Measurements from ENCODE around the gene KAZALD1. TPM values are rescaled to one million over a fixed set of nuclear protein-coding genes. Genes with fewer than 3 reads are reported as not detected.

KAZALD1 gene
- total RNA-seq, 1 donor from 2014 or later, result 8.1 TPM

DNA sequence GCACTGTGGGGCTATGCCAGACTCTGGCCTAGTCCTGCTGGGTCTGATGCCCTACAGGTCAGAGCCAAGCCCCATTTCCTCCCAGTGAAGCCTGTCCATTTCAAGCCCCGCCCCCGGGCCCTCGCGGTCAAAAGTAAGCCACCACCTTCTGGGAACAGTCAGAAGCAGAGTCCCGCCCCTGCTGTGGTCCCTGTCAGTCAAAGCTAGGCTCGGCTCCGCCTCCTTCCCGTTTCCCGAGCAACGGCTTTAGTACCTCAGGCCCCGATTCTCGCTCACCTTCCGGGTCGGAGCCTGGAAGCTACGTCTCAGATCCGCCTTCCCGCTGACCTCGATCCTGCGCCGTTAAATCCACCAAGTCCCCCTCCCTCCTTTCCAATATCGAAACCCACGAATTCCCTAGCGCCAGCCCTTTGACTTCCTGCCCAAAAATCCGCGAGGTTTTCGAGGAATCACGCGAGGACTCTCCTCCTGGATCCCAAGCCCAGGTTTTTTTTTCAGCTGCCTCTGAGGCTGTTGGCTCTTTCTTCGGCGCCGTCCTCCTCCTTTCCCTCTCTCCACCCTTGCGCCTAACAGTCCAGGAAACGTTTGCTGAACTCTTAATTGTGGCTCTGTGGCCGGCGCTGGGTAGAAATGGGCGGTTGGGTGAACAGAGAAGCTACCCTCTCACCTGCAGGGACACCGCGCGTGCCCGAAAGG lies 19.0 kb upstream of the KAZALD1 start:
- FAIRE-seq (peak; percentile 13), DNase-seq (ENCODE audit: low read depth) (peak; percentile 90)
- H3K9ac ChIP-seq (ENCODE audit: low read length), result peak overlapping the region; percentile 90
- peaks cover 32% of the 10 kb centered on the region for H4K20me1 ChIP-seq (ENCODE audit: insufficient read depth, low read length)
- peaks cover 21% of the 10 kb centered on the region for H3K36me3 ChIP-seq (ENCODE audit: insufficient read depth, low read length)
- Mint-ChIP-seq H3K4me3 (ENCODE audit: unreplicated experiment) (peak overlapping the region; percentile 87), H3K27me3 (ENCODE audit: low read depth, unreplicated experiment) (peaks cover 19% of the 10 kb centered on the region), H3K36me3 (ENCODE audit: low read depth, unreplicated experiment) (peaks cover 16% of the 10 kb centered on the region), H3K4me1 (ENCODE audit: low read depth, unreplicated experiment) (peaks cover 16% of the 10 kb centered on the region), H3K9me3 (ENCODE audit: unreplicated experiment) (no peaks in the 10 kb centered on the region), H3K27ac (ENCODE audit: unreplicated experiment) (peak overlapping the region; percentile 99)
- H3K27ac ChIP-seq (ENCODE audit: low read depth, low read length), result peak overlapping the region; percentile 91
- H2AFZ ChIP-seq (ENCODE audit: low read depth, low read length), result peak overlapping the region; percentile 92
- H3K4me3 ChIP-seq (ENCODE audit: insufficient read depth, low read depth, low read length), result peak overlapping the region; percentile 72
- no peaks in the 10 kb centered on the region for H3K79me2 ChIP-seq (ENCODE audit: insufficient read depth, low read length)
- no peaks in the 10 kb centered on the region for H3K9me3 ChIP-seq (ENCODE audit: insufficient read depth, low read depth, low read length)
- no peaks in the 10 kb centered on the region for H3K27me3 ChIP-seq (ENCODE audit: insufficient read depth, low read length)
- TF ChIP-seq EZH2 (IDR thresholded peaks at IDR 0.05; ENCODE audit: insufficient read depth, low read length), result no peak
- TF ChIP-seq, protein P1, sequence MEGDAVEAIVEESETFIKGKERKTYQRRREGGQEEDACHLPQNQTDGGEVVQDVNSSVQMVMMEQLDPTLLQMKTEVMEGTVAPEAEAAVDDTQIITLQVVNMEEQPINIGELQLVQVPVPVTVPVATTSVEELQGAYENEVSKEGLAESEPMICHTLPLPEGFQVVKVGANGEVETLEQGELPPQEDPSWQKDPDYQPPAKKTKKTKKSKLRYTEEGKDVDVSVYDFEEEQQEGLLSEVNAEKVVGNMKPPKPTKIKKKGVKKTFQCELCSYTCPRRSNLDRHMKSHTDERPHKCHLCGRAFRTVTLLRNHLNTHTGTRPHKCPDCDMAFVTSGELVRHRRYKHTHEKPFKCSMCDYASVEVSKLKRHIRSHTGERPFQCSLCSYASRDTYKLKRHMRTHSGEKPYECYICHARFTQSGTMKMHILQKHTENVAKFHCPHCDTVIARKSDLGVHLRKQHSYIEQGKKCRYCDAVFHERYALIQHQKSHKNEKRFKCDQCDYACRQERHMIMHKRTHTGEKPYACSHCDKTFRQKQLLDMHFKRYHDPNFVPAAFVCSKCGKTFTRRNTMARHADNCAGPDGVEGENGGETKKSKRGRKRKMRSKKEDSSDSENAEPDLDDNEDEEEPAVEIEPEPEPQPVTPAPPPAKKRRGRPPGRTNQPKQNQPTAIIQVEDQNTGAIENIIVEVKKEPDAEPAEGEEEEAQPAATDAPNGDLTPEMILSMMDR (IDR thresholded peaks at IDR 0.05; ENCODE audit: insufficient read depth, low read depth, low read length), result no peak
- peaks cover 28% of the 10 kb centered on the region for H3K4me1 ChIP-seq (ENCODE audit: insufficient read depth, low read length)
- H3K4me2 ChIP-seq (ENCODE audit: low read length), result peak overlapping the region; percentile 90

DNA sequence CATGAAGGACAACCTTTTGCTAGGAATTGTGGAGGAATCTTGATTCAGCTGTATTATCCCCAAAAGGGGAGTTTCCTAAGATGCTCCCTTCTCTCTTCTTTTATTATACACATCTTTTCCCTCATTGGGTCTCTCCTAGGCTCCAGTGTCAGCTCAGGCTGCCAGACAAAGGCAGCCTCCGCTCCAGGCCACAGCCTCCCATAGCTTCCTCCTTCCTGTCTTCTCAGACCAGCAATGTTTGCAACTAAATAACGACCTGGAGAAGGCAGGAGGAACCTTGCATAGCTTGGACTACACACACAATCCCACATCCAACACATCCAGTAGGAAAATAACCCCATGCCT lies 18.5 kb upstream of the KAZALD1 start:
- Histone ChIP-seq H3K9me3 (ENCODE audit: insufficient read depth, low read depth, low read length) (no peaks in the 10 kb centered on the region), H3K9ac (ENCODE audit: low read length) (peak overlapping the region; percentile 90), H3K4me3 (ENCODE audit: insufficient read depth, low read depth, low read length) (peak overlapping the region; percentile 72), H3K27me3 (ENCODE audit: insufficient read depth, low read length) (peaks cover 2% of the 10 kb centered on the region), H3K4me2 (ENCODE audit: low read length) (peak overlapping the region; percentile 90), H3K4me1 (ENCODE audit: insufficient read depth, low read length) (peaks cover 33% of the 10 kb centered on the region), H3K36me3 (ENCODE audit: insufficient read depth, low read length) (peaks cover 16% of the 10 kb centered on the region), H3K27ac (ENCODE audit: low read depth, low read length) (peak overlapping the region; percentile 91), H3K79me2 (ENCODE audit: insufficient read depth, low read length) (no peaks in the 10 kb centered on the region), H2AFZ (ENCODE audit: low read depth, low read length) (peak overlapping the region; percentile 92), H4K20me1 (ENCODE audit: insufficient read depth, low read length) (peaks cover 26% of the 10 kb centered on the region)
- H3K4me1 Mint-ChIP-seq (ENCODE audit: low read depth, unreplicated experiment), result peaks cover 16% of the 10 kb centered on the region
- no peaks in the 10 kb centered on the region for H3K9me3 Mint-ChIP-seq (ENCODE audit: unreplicated experiment)
- no peak for FAIRE-seq
- H3K27ac Mint-ChIP-seq (ENCODE audit: unreplicated experiment), result peak overlapping the region; percentile 99
- peaks cover 11% of the 10 kb centered on the region for H3K36me3 Mint-ChIP-seq (ENCODE audit: low read depth, unreplicated experiment)
- H3K4me3 Mint-ChIP-seq (ENCODE audit: unreplicated experiment), result peak overlapping the region; percentile 87
- DNase-seq (ENCODE audit: low read depth), result no peak
- H3K27me3 Mint-ChIP-seq (ENCODE audit: low read depth, unreplicated experiment), result peaks cover 24% of the 10 kb centered on the region
- no peak for TF ChIP-seq EZH2 (IDR thresholded peaks at IDR 0.05; ENCODE audit: insufficient read depth, low read length)
- TF ChIP-seq, protein P1 (IDR thresholded peaks at IDR 0.05; ENCODE audit: insufficient read depth, low read depth, low read length), result no peak

- H4K20me1 ChIP-seq (ENCODE audit: insufficient read depth, low read length), result peaks cover 20% of the 10 kb centered on the region
- H3K4me3 Mint-ChIP-seq (ENCODE audit: unreplicated experiment), result no peak overlapping the region
- H3K36me3 ChIP-seq (ENCODE audit: insufficient read depth, low read length), result peaks cover 8% of the 10 kb centered on the region
- no peak overlapping the region for H3K27ac Mint-ChIP-seq (ENCODE audit: unreplicated experiment)
- peaks cover 5% of the 10 kb centered on the region for H3K36me3 Mint-ChIP-seq (ENCODE audit: low read depth, unreplicated experiment)
- H3K79me2 ChIP-seq (ENCODE audit: insufficient read depth, low read length), result no peaks in the 10 kb centered on the region
- H3K4me1 Mint-ChIP-seq (ENCODE audit: low read depth, unreplicated experiment), result peaks cover 16% of the 10 kb centered on the region
- peaks cover 32% of the 10 kb centered on the region for H3K27me3 Mint-ChIP-seq (ENCODE audit: low read depth, unreplicated experiment)
- no peak overlapping the region for H3K4me3 ChIP-seq (ENCODE audit: insufficient read depth, low read depth, low read length)
- H3K27me3 ChIP-seq (ENCODE audit: insufficient read depth, low read length), result peaks cover 9% of the 10 kb centered on the region
- no peak overlapping the region for H2AFZ ChIP-seq (ENCODE audit: low read depth, low read length)
- FAIRE-seq (no peak), DNase-seq (ENCODE audit: low read depth) (no peak)
- no peaks in the 10 kb centered on the region for H3K9me3 ChIP-seq (ENCODE audit: insufficient read depth, low read depth, low read length)
- H3K4me1 ChIP-seq (ENCODE audit: insufficient read depth, low read length), result peaks cover 36% of the 10 kb centered on the region
- H3K27ac ChIP-seq (ENCODE audit: low read depth, low read length), result no peak overlapping the region
- H3K9me3 Mint-ChIP-seq (ENCODE audit: unreplicated experiment), result peaks cover 4% of the 10 kb centered on the region
- H3K9ac ChIP-seq (ENCODE audit: low read length), result no peak overlapping the region
- TF ChIP-seq EZH2 (IDR thresholded peaks at IDR 0.05; ENCODE audit: insufficient read depth, low read length), result no peak
- TF ChIP-seq, protein P1 (IDR thresholded peaks at IDR 0.05; ENCODE audit: insufficient read depth, low read depth, low read length), result no peak
- no peak overlapping the region for H3K4me2 ChIP-seq (ENCODE audit: low read length)
Measured at GRCh38 chr10:101044117-101044516, 17.7 kb upstream of the KAZALD1 start.

Data from astrocyte (in vitro differentiated cells and primary cell).